Retinal pigment epithelial cell (primary cell): ENCODE data around the gene METTL2B.

ENCODE experiments used
- DNase-seq: peaks from one replicate; pipeline ENCODE4 v3.0.0-alpha.2; 2010; ENCODE audit warnings: low read depth
- H3K4me3 ChIP-seq: 2 replicates; pipeline ENCODE4 v1.5.1; 2011; ENCODE audit warnings: mild to moderate bottlenecking, low read length, control low read depth, moderate library complexity
- TF ChIP-seq, protein P1 (sequence below): conservative IDR thresholded peaks from 2 replicates; pipeline ENCODE4 v1.5.1; 2011; ENCODE audit warnings: low read depth, low read length, control low read depth, inconsistent platforms

Gene METTL2B

DNA sequence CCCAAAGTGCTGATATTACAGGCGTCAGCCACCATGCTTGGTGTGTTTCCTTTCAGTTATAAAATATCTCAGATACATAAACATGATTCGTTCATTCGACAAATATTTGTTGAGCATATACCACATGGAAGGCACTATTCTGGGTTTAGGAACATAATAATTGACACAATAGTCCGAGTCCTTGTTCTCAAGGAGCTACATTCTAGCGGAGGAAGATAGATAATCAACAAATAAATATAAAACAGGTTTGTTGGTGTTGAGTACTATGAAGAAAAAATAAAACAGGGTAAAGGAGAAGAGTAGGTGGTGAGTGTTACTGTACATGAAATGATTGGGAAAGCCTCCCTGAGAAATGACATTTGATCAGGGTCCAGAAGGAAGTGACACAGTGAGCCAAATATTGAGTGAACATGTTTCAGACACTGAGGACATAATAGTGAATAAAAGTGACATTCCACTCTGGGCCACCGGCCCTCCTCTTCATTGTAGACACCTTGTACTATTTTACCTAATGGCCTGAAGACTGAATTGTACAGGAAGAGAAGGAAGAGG lies 27.7 kb upstream of the METTL2B start:
- H3K4me3 ChIP-seq, result no peak overlapping the region
- no peak for DNase-seq
- TF ChIP-seq, protein P1, sequence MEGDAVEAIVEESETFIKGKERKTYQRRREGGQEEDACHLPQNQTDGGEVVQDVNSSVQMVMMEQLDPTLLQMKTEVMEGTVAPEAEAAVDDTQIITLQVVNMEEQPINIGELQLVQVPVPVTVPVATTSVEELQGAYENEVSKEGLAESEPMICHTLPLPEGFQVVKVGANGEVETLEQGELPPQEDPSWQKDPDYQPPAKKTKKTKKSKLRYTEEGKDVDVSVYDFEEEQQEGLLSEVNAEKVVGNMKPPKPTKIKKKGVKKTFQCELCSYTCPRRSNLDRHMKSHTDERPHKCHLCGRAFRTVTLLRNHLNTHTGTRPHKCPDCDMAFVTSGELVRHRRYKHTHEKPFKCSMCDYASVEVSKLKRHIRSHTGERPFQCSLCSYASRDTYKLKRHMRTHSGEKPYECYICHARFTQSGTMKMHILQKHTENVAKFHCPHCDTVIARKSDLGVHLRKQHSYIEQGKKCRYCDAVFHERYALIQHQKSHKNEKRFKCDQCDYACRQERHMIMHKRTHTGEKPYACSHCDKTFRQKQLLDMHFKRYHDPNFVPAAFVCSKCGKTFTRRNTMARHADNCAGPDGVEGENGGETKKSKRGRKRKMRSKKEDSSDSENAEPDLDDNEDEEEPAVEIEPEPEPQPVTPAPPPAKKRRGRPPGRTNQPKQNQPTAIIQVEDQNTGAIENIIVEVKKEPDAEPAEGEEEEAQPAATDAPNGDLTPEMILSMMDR, result no peak

DNA sequence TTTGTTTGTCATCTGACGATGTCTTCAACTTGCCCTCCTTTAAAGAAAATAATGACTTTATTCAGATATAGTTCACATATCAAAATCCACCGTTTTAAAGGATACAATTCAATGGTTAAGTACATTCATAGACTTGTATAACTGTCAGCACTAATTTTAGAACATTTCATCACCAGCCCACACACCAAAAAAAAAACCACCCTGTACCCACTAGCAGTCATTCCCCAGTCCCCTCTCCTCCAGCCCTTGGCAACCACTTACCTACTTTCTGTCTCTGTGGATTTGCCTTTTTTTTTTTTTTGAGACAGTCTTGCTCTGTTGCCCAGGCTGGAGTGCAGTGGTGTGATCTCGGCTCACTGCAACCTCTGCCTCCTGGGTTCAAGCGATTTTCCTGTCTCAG lies 26.1 kb upstream of the METTL2B start:
- H3K4me3 ChIP-seq, result no peak overlapping the region
- DNase-seq, result no peak
- TF ChIP-seq, protein P1, result no peak

DNA sequence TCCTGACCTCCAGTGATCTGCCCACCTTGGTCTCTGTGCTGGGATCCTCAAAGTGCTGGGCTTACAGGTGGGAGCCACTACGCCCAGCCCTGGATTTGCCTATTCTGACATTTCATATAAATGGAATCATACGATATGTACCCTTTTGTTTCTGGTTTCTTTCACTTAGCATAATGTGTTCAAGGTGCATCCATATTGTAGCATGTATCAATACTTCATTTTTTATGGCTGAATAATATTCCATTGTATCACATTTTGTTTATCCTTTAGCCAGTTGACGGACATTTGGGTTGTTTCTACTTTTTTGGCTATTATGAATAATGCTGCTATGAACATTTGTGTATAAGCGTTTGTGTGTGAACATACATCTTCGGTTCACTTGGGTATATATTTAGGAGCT lies 25.6 kb upstream of the METTL2B start:
- DNase-seq, result no peak
- H3K4me3 ChIP-seq, result no peak overlapping the region
- TF ChIP-seq, protein P1, result no peak

DNA sequence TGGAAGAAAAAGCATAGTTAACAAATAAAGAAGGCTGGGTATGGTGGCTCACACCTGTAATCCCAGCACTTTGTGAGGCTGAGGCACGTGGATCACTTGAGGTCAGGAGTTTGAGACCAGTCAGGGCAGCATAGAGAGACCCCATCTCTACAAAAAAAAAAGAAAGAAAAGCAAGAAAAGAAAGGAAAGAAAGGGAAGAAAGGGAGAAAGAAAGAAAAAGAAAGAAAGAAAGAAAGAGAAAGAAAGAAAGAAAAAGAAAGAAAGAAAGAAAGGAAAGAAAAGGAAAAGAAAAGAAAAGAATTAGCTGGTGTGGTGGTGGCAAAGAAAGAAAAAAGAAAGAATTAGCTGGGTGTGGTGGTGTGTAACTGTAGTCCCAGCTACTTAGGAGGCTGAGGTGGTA lies 24.0 kb upstream of the METTL2B start:
- DNase-seq, result no peak
- H3K4me3 ChIP-seq, result no peak overlapping the region
- TF ChIP-seq, protein P1, result no peak

DNA sequence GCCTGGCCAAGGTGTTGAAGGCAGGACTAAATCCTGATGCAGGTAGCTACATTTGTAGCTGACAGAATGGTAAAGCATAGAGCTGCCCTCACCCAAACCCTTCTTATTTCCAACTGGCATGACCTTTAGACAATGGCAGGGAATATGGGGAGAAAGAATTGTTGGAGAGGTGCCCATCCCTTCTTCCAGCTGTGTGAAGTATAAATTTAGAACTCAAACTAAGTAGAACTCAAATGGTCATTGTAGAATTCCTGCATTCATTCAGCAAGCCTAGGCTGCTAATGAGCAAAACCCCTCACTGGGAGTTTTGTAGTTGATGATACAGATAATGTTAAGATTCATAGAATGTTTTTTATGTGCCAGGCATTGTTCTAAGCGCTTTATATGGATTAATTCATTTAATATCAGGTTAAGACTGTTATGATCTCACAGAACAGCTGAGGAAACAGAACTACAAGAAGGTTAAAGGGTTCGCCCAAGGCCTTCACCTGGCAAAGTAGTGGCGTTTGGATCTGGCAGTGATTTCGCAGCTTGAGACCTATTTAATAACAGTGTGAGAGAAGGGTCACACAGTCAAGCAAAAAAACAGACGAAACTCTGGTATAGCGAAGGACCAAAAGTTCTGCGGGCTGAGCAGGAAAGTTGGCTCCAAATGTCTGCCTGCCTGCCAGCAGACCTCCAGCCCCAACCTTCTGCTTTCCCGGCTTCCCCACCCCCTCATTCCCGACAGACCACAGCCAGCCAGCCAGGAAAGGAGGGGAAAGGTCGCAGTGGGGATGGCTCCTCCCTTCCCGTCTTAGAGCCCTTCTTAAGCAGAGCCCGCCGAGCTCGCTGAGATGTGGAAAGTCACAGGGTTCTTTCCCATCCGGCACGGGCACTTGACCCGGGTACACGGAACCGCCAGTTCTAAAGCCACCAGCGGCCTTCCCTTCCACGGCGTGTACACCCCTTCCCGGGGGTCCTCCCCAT lies 22.4 kb upstream of the METTL2B start:
- peak; percentile 80 for DNase-seq

DNA sequence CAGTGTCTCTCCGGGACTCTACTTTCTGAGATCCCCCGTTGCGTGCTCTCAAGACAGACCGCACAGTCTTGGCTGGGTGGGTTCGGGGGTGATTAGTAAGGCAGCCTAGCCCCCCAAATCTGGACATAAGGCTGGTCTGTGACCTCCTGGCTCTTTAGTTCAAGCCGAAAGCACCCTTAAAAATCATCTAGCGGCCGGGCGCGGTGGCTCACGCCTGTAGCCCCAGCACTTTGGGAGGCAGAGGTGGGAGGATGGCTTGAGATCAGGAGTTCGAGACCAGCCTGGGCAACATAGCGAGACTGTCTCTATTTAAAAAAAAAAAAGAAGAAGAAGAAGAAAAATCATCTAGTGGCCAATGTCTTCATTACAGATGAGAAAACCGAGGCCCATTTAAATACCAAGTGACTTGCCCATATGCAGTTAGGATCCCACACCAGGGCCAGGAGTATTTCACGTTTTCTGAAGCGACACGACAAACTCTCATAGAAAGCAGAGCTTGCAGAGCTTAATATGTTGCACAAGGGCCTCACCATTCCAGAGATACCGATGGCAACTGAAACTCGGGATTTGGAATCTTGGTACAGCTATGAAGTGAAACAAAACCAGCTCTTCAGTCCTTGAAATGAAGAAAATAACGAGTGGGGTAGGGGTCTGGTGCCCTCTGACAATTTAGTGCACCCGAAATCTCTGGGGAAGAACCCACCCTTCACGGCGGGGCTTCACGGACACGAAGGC lies 21.6 kb upstream of the METTL2B start:
- no peak for DNase-seq
- TF ChIP-seq, protein P1, result no peak

More for the DNA sequence above, 22.4 kb upstream of the METTL2B start:
- TF ChIP-seq, protein P1, result no peak
- peak overlapping the region; percentile 29 for H3K4me3 ChIP-seq

More for the DNA sequence above, 21.6 kb upstream of the METTL2B start:
- H3K4me3 ChIP-seq, result peak overlapping the region; percentile 95
